BLaER1 treated with 17β-estradiol and CSF1 and Interleukin-3, amounts not matched to agents 10 nM and 100 nM (cell line): Measurements from ENCODE around the gene MST1.

Source experiments
- H3K27ac ChIP-seq, 11 experiments: shearing (Covaris generic); formaldehyde crosslinking; 2 replicates each; pipeline ENCODE4 v1.8.1; 2022
- H3K27me3 ChIP-seq, 11 experiments: shearing (Covaris generic); formaldehyde crosslinking; 2 replicates each; pipeline ENCODE4 v1.8.1; 2022
- H3K36me3 ChIP-seq, 11 experiments: shearing (Covaris generic); formaldehyde crosslinking; 2 replicates each; pipeline ENCODE4 v1.8.1; 2022
- H3K4me1 ChIP-seq, 10 experiments: shearing (Covaris generic); formaldehyde crosslinking; 2 replicates each; pipeline ENCODE4 v1.8.1; 2022
- H3K4me2 ChIP-seq, 11 experiments: shearing (Covaris generic); formaldehyde crosslinking; 2 replicates each; pipeline ENCODE4 v1.8.1; 2022
- H3K4me3 ChIP-seq, 10 experiments: shearing (Covaris generic); formaldehyde crosslinking; 2 replicates each; pipeline ENCODE4 v1.8.1; 2022
- H3K9ac ChIP-seq, 11 experiments: shearing (Covaris generic); formaldehyde crosslinking; 2 replicates each; pipeline ENCODE4 v1.8.1; 2022
- H3K9me3 ChIP-seq, 11 experiments: shearing (Covaris generic); formaldehyde crosslinking; replicated peaks in 1 of 11; 2 replicates each; pipeline ENCODE4 v1.8.1; 2022
- H4K20me1 ChIP-seq, 11 experiments: shearing (Covaris generic); formaldehyde crosslinking; 2 replicates each; pipeline ENCODE4 v1.8.1; 2022
- Cebpa-rat ChIP-seq, 11 experiments: shearing (Covaris generic); IDR thresholded peaks; 2 replicates each; pipeline ENCODE4 v1.8.1; 2022

Gene MST1

GRCh38 chr3:49689046-49689907, at the start of gene MST1, which contains the start of gene RNF123:
TSS of gene MST1 (minus strand) at chr3:49689474. CDS start at chr3:49688691, 783 bp downstream.
TSS of gene RNF123 (plus strand) at chr3:49689557. CDS start at chr3:49691166, 1,609 bp downstream.
- Histone ChIP-seq H3K4me1 (peaks cover 22 to 28% (median 25%) of the 10 kb centered on the region in 10 experiments), H3K4me2 (peak within 1 kb of the TSS; percentile 80 to 97 (median 92)), H3K36me3 (peaks cover 0 to 25% (median 5%) of the 10 kb centered on the region in 11 experiments; a peak in 12 of 22 replicates), H4K20me1 (peaks cover 0 to 27% (median 11%) of the 10 kb centered on the region in 11 experiments; a peak in 13 of 22 replicates), H3K27ac (peak within 1 kb of the TSS; percentile 69 to 89 (median 83)), H3K9ac (peak within 1 kb of the TSS; percentile 88 to 95 (median 92)), H3K27me3 (no peaks in the 10 kb centered on the region), H3K4me3 (peak within 1 kb of the TSS; percentile 89 to 99 (median 96)), H3K9me3 (peaks cover 0 to 12% (median 5%) of the 10 kb centered on the region in 11 experiments; a peak in 8 of 22 replicates)
- TF ChIP-seq Cebpa-rat (IDR thresholded peaks at IDR 0.05): no peak

GRCh38 chr3:49738067-49738713, 48.9 kb upstream of the MST1 start:
- peaks cover 0 to 24% (median 0%) of the 10 kb centered on the region in 10 experiments; a peak in 4 of 20 replicates for H3K4me1 ChIP-seq
- H3K27me3 ChIP-seq: no peaks in the 10 kb centered on the region
- no peak overlapping the region for H3K27ac ChIP-seq
- no peak overlapping the region for H3K4me2 ChIP-seq
- no peak for TF ChIP-seq Cebpa-rat (IDR thresholded peaks at IDR 0.05)
- no peaks in the 10 kb centered on the region for H3K9me3 ChIP-seq
- no peak overlapping the region for H3K9ac ChIP-seq
- H3K4me3 ChIP-seq: no peak overlapping the region
- H3K36me3 ChIP-seq: peaks cover 77 to 100% (median 96%) of the 10 kb centered on the region in 11 experiments
- peaks cover 10 to 89% (median 61%) of the 10 kb centered on the region in 11 experiments; a peak in 18 of 22 replicates for H4K20me1 ChIP-seq

- peaks cover 90 to 100% (median 96%) of the 10 kb centered on the region in 11 experiments for H3K36me3 ChIP-seq
- H3K4me2 ChIP-seq: no peak overlapping the region
- H3K9me3 ChIP-seq: no peaks in the 10 kb centered on the region
- H3K27me3 ChIP-seq: no peaks in the 10 kb centered on the region
- no peak overlapping the region for H3K27ac ChIP-seq
- peaks cover 0 to 24% (median 0%) of the 10 kb centered on the region in 10 experiments; a peak in 4 of 20 replicates for H3K4me1 ChIP-seq
- no peak overlapping the region for H3K4me3 ChIP-seq
- TF ChIP-seq Cebpa-rat (IDR thresholded peaks at IDR 0.05): no peak
- H3K9ac ChIP-seq: no peak overlapping the region
- H4K20me1 ChIP-seq: peaks cover 10 to 66% (median 47%) of the 10 kb centered on the region in 11 experiments; a peak in 18 of 22 replicates
These were observed 45.5 kb upstream of the MST1 start for GRCh38 chr3:49734752-49735151.

GRCh38 chr3:49733551-49733950, 44.3 kb upstream of the MST1 start:
- no peak overlapping the region for H3K27ac ChIP-seq
- H4K20me1 ChIP-seq: peaks cover 7 to 58% (median 43%) of the 10 kb centered on the region in 11 experiments; a peak in 18 of 22 replicates
- peaks cover 0 to 24% (median 0%) of the 10 kb centered on the region in 10 experiments; a peak in 4 of 20 replicates for H3K4me1 ChIP-seq
- H3K9me3 ChIP-seq: no peaks in the 10 kb centered on the region
- H3K4me3 ChIP-seq: no peak overlapping the region
- no peak for TF ChIP-seq Cebpa-rat (IDR thresholded peaks at IDR 0.05)
- H3K9ac ChIP-seq: no peak overlapping the region
- H3K36me3 ChIP-seq: peaks cover 91 to 100% (median 98%) of the 10 kb centered on the region in 11 experiments
- no peaks in the 10 kb centered on the region for H3K27me3 ChIP-seq
- peak overlapping the region in 1 of 11 experiments; percentile 15; a peak in 1 of 22 replicates for H3K4me2 ChIP-seq

GRCh38 chr3:49732597-49732996, 43.3 kb upstream of the MST1 start:
- no peak overlapping the region for H3K4me2 ChIP-seq
- H3K9me3 ChIP-seq: no peaks in the 10 kb centered on the region
- peaks cover 0 to 24% (median 2%) of the 10 kb centered on the region in 10 experiments; a peak in 6 of 20 replicates for H3K4me1 ChIP-seq
- no peak overlapping the region for H3K4me3 ChIP-seq
- TF ChIP-seq Cebpa-rat (IDR thresholded peaks at IDR 0.05): no peak
- no peak overlapping the region for H3K9ac ChIP-seq
- peaks cover 90 to 100% (median 98%) of the 10 kb centered on the region in 11 experiments for H3K36me3 ChIP-seq
- no peaks in the 10 kb centered on the region for H3K27me3 ChIP-seq
- H4K20me1 ChIP-seq: peaks cover 4 to 53% (median 36%) of the 10 kb centered on the region in 11 experiments; a peak in 18 of 22 replicates
- H3K27ac ChIP-seq: no peak overlapping the region

GRCh38 chr3:49729966-49730609, 40.8 kb upstream of the MST1 start:
- H3K36me3 ChIP-seq: peaks cover 90 to 100% (median 96%) of the 10 kb centered on the region in 11 experiments
- peaks cover 0 to 22% (median 8%) of the 10 kb centered on the region in 10 experiments; a peak in 16 of 20 replicates for H3K4me1 ChIP-seq
- H3K4me2 ChIP-seq: no peak overlapping the region
- H3K9ac ChIP-seq: no peak overlapping the region
- no peak overlapping the region for H3K27ac ChIP-seq
- no peaks in the 10 kb centered on the region for H3K27me3 ChIP-seq
- peaks cover 4 to 57% (median 28%) of the 10 kb centered on the region in 11 experiments; a peak in 19 of 22 replicates for H4K20me1 ChIP-seq
- H3K9me3 ChIP-seq: no peaks in the 10 kb centered on the region
- no peak for TF ChIP-seq Cebpa-rat (IDR thresholded peaks at IDR 0.05)
- H3K4me3 ChIP-seq: no peak overlapping the region

GRCh38 chr3:49727924-49728361, 38.7 kb upstream of the MST1 start:
- H3K27ac ChIP-seq: no peak overlapping the region
- no peaks in the 10 kb centered on the region for H3K9me3 ChIP-seq
- H3K36me3 ChIP-seq: peaks cover 69 to 80% (median 75%) of the 10 kb centered on the region in 11 experiments
- no peak overlapping the region for H3K4me2 ChIP-seq
- no peaks in the 10 kb centered on the region for H3K27me3 ChIP-seq
- peaks cover 12 to 30% (median 16%) of the 10 kb centered on the region in 10 experiments for H3K4me1 ChIP-seq
- TF ChIP-seq Cebpa-rat (IDR thresholded peaks at IDR 0.05): no peak
- H3K9ac ChIP-seq: peak overlapping the region in 1 of 11 experiments; percentile 15; a peak in 1 of 22 replicates
- H4K20me1 ChIP-seq: peaks cover 3 to 47% (median 12%) of the 10 kb centered on the region in 11 experiments; a peak in 19 of 22 replicates
- H3K4me3 ChIP-seq: no peak overlapping the region
